Mesenchymal stem cell (in vitro differentiated cells and primary cell): Measurements from ENCODE around the gene PPP1R3F. TPM values are rescaled to one million over a fixed set of nuclear protein-coding genes. Genes with fewer than 3 reads are reported as not detected.
A peak's percentile ranks its signal among the peaks of the same experiment; 100 is the strongest.

Experiments
- DNase-seq: peaks from one replicate; pipeline ENCODE4 v3.0.0-alpha.2; 2013
- H2AFZ ChIP-seq: one replicate; pipeline ENCODE4 v1.6.1; 2013; ENCODE audit warnings: low read depth, mild to moderate bottlenecking, control low read depth, inconsistent platforms, low read length, moderate library complexity
- H2AK5ac ChIP-seq: 2 replicates; pipeline ENCODE4 v1.6.1; 2013; ENCODE audit warnings: low read length, moderate library complexity, mild to moderate bottlenecking, inconsistent platforms; ENCODE audit not compliant: severe bottlenecking
- H2BK120ac ChIP-seq: one replicate; pipeline ENCODE4 v1.6.1; 2013; ENCODE audit warnings: low read depth, mild to moderate bottlenecking, inconsistent platforms, low read length, moderate library complexity
- H2BK12ac ChIP-seq, 2 experiments: one replicate each; pipeline ENCODE4 v1.6.1; 2013; ENCODE audit warnings: inconsistent platforms in 2 of 2, low read length in 2 of 2, mild to moderate bottlenecking in 2 of 2, moderate library complexity in 2 of 2, control low read depth in 1 of 2
- H2BK15ac ChIP-seq: one replicate; pipeline ENCODE4 v1.6.1; 2013; ENCODE audit warnings: mild to moderate bottlenecking, low read depth, inconsistent platforms; ENCODE audit not compliant: poor library complexity, severe bottlenecking
- H2BK5ac ChIP-seq: 2 replicates; pipeline ENCODE4 v1.6.1; 2013; ENCODE audit warnings: low read depth, mild to moderate bottlenecking, low read length, control low read depth, inconsistent platforms; ENCODE audit not compliant: poor library complexity, severe bottlenecking
- H3K14ac ChIP-seq, 2 experiments: one replicate each; pipeline ENCODE4 v1.6.1; 2013; ENCODE audit warnings: inconsistent platforms in 2 of 2, low read length in 2 of 2, control low read depth in 1 of 2, mild to moderate bottlenecking in 1 of 2, moderate library complexity in 1 of 2
- H3K18ac ChIP-seq, 2 experiments: one replicate each; pipeline ENCODE4 v1.6.1; 2013; ENCODE audit warnings: inconsistent platforms in 2 of 2, low read length in 2 of 2, control low read depth in 1 of 2, low read depth in 1 of 2, mild to moderate bottlenecking in 1 of 2
- H3K23ac ChIP-seq, 2 experiments: one replicate each; pipeline ENCODE4 v1.6.1; 2013; ENCODE audit warnings: inconsistent platforms in 2 of 2, low read length in 2 of 2, mild to moderate bottlenecking in 2 of 2, moderate library complexity in 2 of 2, control low read depth in 1 of 2
- H3K27ac ChIP-seq: 2 replicates; pipeline ENCODE4 v1.5.1; 2013; ENCODE audit warnings: mild to moderate bottlenecking, moderate library complexity, low read length, control low read depth, inconsistent platforms; ENCODE audit not compliant: poor library complexity, severe bottlenecking
- H3K27me3 ChIP-seq, 2 experiments: 2 replicates each; pipeline versions ENCODE4 v1.6.1 to v1.7.0; 2013; ENCODE audit warnings: low read length in 2 of 2, mild to moderate bottlenecking in 2 of 2, moderate library complexity in 2 of 2, control low read depth in 1 of 2, inconsistent platforms in 1 of 2; ENCODE audit not compliant: control insufficient read depth in 1 of 2, insufficient read depth in 1 of 2
- H3K36me3 ChIP-seq, 2 experiments: 2 replicates each; pipeline versions ENCODE4 v1.6.1 to v1.7.0; 2013; ENCODE audit warnings: low read length in 2 of 2, control low read depth in 1 of 2, inconsistent platforms in 1 of 2, low read depth in 1 of 2, mild to moderate bottlenecking in 1 of 2; ENCODE audit not compliant: insufficient read depth in 2 of 2, control insufficient read depth in 1 of 2
- H3K4ac ChIP-seq, 2 experiments: one replicate each; pipeline ENCODE4 v1.6.1; 2013; ENCODE audit warnings: inconsistent platforms in 2 of 2, low read length in 2 of 2, mild to moderate bottlenecking in 2 of 2, moderate library complexity in 2 of 2, control low read depth in 1 of 2, low read depth in 1 of 2
- H3K4me1 ChIP-seq: 2 replicates; pipeline ENCODE4 v1.6.1; 2013; ENCODE audit warnings: low read depth, low read length, control low read depth; ENCODE audit not compliant: control insufficient read depth, insufficient read depth
- H3K4me2 ChIP-seq: 2 replicates; pipeline ENCODE4 v1.6.1; 2013; ENCODE audit warnings: low read length, mild to moderate bottlenecking, inconsistent platforms; ENCODE audit not compliant: poor library complexity, severe bottlenecking
- H3K4me3 ChIP-seq, 2 experiments: 2 replicates each; pipeline versions ENCODE4 v1.5.1 to v1.7.0; 2013; ENCODE audit warnings: low read length in 2 of 2, mild to moderate bottlenecking in 2 of 2, control low read depth in 1 of 2, low read depth in 1 of 2; ENCODE audit not compliant: insufficient read depth in 1 of 2
- H3K79me1 ChIP-seq: replicated peaks from 2 replicates; pipeline ENCODE4 v1.6.1; 2013; ENCODE audit warnings: mild to moderate bottlenecking, control low read depth, low read length, inconsistent platforms; ENCODE audit not compliant: poor library complexity, severe bottlenecking
- H3K9ac ChIP-seq: 2 replicates; pipeline ENCODE4 v1.7.0; 2013; ENCODE audit warnings: mild to moderate bottlenecking, low read length, moderate library complexity
- H3K9me3 ChIP-seq: 2 replicates; pipeline ENCODE4 v1.7.0; 2013; ENCODE audit warnings: mild to moderate bottlenecking, low read length; ENCODE audit not compliant: control insufficient read depth
- H4K8ac ChIP-seq: one replicate; pipeline ENCODE4 v1.6.1; 2013; ENCODE audit warnings: inconsistent platforms, mild to moderate bottlenecking, low read length, moderate library complexity
- H4K91ac ChIP-seq: one replicate; pipeline ENCODE4 v1.6.1; 2013; ENCODE audit warnings: mild to moderate bottlenecking, low read length, inconsistent platforms
- WGBS: methylation state at CpG from one replicate; pipeline ENCODE4 v1.1.7; 2013; ENCODE audit warnings: mixed read lengths; 5-methylcytosine and 5-hydroxymethylcytosine counted together
- polyA plus RNA-seq, 2 experiments: library from polyadenylated mRNA; stranded (reverse); fragments of 200-250 nt; gene quantifications; one replicate each; pipeline ENCODE4 v1.2.3, GENCODE V29; 2013

The PPP1R3F gene, protein sequence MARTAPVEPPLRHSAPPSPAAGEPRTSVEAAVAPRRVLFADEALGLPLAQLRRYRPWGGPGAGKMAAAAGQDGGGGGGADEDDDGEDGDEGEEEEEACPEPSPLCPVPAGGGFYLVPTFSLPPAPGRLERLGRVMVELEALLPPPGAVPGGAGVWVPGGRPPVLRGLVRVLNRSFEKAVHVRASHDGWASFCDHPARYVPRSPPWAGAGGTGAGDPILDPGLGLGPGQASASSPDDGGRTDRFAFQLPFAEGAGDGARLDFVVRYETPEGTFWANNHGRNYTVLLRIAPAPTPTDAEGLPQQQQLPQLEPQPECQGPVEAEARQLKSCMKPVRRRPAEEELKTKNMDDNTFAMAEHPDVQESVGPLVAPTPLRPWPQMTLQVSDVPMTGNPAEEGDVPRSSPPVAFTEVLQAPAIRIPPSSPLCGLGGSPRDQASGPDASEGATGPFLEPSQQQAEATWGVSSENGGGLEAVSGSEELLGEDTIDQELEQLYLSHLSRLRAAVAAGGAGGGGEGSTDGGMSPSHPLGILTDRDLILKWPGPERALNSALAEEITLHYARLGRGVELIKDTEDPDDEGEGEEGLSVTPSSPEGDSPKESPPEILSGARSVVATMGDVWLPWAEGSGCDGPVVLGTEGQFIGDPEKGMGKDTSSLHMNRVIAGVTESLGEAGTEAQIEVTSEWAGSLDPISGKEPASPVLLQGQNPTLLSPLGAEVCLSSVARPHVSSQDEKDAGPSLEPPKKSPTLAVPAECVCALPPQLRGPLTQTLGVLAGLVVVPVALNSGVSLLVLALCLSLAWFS
- 2.2 TPM for polyA plus RNA-seq (2013, experiment 1 of 2)
- 1.3 TPM for polyA plus RNA-seq (2013, experiment 2 of 2)

DNA sequence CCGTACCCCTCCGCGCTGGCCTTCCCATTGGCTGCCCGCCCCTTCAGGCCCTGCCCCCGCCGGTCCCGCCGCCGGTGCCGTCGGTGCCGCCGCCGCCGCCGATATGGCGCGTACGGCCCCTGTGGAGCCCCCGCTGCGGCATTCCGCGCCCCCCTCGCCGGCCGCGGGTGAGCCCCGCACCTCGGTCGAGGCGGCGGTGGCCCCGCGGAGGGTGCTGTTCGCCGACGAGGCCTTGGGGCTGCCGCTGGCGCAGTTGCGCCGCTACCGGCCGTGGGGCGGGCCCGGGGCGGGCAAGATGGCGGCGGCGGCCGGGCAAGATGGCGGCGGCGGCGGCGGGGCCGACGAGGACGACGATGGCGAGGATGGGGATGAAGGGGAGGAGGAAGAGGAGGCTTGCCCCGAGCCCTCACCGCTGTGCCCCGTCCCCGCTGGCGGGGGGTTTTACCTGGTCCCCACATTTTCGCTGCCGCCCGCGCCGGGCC lies at the start of gene PPP1R3F:
PPP1R3F (plus strand) TSS at position 27 of the 482 bp plus-strand sequence; CDS start at position 104, 77 bp downstream.
- Histone ChIP-seq H3K9ac (peak within 1 kb of the TSS; percentile 94), H3K4ac (peak within 1 kb of the TSS; percentile 60 to 95), H2AK5ac (no peak within 1 kb of the TSS), H3K27ac (peak within 1 kb of the TSS; percentile 94), H3K18ac (peak within 1 kb of the TSS; percentile 91 to 98), H3K9me3 (no peaks in the 10 kb centered on the region), H2BK5ac (peak within 1 kb of the TSS; percentile 94), H2BK15ac (peak within 1 kb of the TSS; percentile 90), H3K79me1 (peaks cover 6% of the 10 kb centered on the region), H3K36me3 (peaks cover 0 to 7% of the 10 kb centered on the region in 2 experiments), H2BK12ac (peak within 1 kb of the TSS in 1 of 2 experiments; percentile 47), H2AFZ (peak within 1 kb of the TSS; percentile 36), H4K8ac (peak within 1 kb of the TSS; percentile 96), H2BK120ac (peak within 1 kb of the TSS; percentile 73), H3K4me3 (peak within 1 kb of the TSS; percentile 82 to 86), H3K23ac (no peak within 1 kb of the TSS), H3K27me3 (peaks cover 0 to 7% of the 10 kb centered on the region in 2 experiments), H4K91ac (peak within 1 kb of the TSS; percentile 96), H3K4me1 (peaks cover 22% of the 10 kb centered on the region), H3K14ac (peak within 1 kb of the TSS in 1 of 2 experiments; percentile 81), H3K4me2 (peak within 1 kb of the TSS; percentile 68)
- no peak for DNase-seq
- 0% methylated on average over 9 of the region's 70 CpGs for WGBS

DNA sequence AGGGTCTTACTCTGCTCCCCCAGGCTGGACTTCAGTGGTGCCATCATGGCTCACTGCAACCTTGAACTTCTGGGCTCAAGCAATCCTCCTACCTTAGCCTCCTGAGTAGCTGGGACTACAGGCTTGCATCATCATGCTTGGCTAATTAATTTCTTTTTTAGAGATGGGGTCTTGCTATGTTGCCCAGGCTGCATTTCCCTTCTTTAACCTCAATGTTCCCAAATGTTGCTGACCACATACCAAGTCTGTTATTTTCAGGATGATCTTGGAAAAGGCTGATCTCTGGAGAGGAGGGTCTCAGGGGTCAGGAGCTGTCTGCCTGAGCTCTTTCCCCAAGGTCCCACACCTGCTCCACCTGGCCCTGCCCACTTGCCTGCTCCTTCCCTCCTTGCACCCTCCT lies 49.5 kb upstream of the PPP1R3F start:
- Histone ChIP-seq H3K79me1 (no peaks in the 10 kb centered on the region), H2BK5ac (no peak overlapping the region), H3K14ac (no peak overlapping the region), H2AK5ac (no peak overlapping the region), H4K91ac (no peak overlapping the region), H3K18ac (no peak overlapping the region), H3K4me2 (no peak overlapping the region), H3K27ac (no peak overlapping the region), H3K4me3 (no peak overlapping the region), H2BK120ac (no peak overlapping the region), H3K4me1 (no peaks in the 10 kb centered on the region), H3K36me3 (no peaks in the 10 kb centered on the region), H3K4ac (no peak overlapping the region), H3K9ac (no peak overlapping the region), H3K9me3 (no peaks in the 10 kb centered on the region), H2BK12ac (no peak overlapping the region), H4K8ac (no peak overlapping the region), H3K23ac (no peak overlapping the region), H2AFZ (no peak overlapping the region), H2BK15ac (no peak overlapping the region), H3K27me3 (peaks cover 0 to 54% of the 10 kb centered on the region in 2 experiments)
- DNase-seq, result no peak

DNA sequence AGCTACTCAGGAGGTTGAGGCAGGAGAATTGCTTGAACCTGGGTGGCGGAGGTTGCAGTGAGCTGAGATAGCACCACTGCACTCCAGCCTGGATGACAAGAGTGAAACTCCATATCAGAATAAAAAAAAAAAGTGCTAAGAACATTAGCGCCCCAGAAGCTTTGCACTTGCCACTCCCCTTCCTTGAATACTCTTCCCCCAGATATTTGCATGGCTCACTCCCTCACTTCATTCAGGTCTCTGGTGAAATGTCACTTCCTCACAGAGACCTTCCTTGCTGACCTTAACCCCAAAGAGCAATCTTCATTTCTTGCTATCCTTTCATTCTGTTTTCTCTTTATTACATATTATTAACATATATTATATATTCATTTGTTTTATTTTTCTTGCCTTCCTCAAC lies 47.7 kb upstream of the PPP1R3F start:
- H4K8ac ChIP-seq, result no peak overlapping the region
- H3K23ac ChIP-seq, result no peak overlapping the region
- H2BK15ac ChIP-seq, result no peak overlapping the region
- no peak overlapping the region for H3K18ac ChIP-seq
- H2AFZ ChIP-seq, result no peak overlapping the region
- no peak for DNase-seq
- H3K4me2 ChIP-seq, result no peak overlapping the region
- H3K4me3 ChIP-seq, result no peak overlapping the region
- no peak overlapping the region for H4K91ac ChIP-seq
- no peak overlapping the region for H2AK5ac ChIP-seq
- no peak overlapping the region for H3K14ac ChIP-seq
- no peak overlapping the region for H3K9ac ChIP-seq
- no peaks in the 10 kb centered on the region for H3K4me1 ChIP-seq
- no peaks in the 10 kb centered on the region for H3K79me1 ChIP-seq
- no peak overlapping the region for H3K27ac ChIP-seq
- no peaks in the 10 kb centered on the region for H3K9me3 ChIP-seq
- WGBS, result 95% methylated on average over 2 of the region's 2 CpGs
- peaks cover 0 to 48% of the 10 kb centered on the region in 2 experiments for H3K27me3 ChIP-seq
- H2BK12ac ChIP-seq, result no peak overlapping the region
- H2BK5ac ChIP-seq, result no peak overlapping the region
- H3K36me3 ChIP-seq, result no peaks in the 10 kb centered on the region
- H3K4ac ChIP-seq, result no peak overlapping the region
- H2BK120ac ChIP-seq, result no peak overlapping the region

DNA sequence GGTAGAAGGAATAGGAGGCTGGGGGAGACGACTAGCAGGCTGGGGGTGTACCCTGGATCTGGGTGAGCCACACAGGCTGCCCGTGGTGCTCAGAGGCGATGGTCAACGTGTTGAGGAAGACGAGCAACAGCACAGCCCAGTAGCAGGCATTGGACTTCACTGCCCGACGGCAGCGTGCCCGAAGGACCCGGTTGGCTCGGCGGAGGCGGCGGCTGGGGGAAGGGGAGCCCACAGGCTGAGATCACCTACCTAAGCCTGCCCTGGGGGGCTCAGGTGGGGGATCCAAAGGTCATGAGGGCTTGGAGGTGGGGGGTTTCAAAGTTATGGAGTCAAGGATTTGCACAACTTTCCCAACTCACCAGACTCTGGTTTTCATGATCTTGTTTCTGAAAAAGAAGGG lies 43.7 kb upstream of the PPP1R3F start:
- Histone ChIP-seq H4K8ac (no peak overlapping the region), H2AFZ (no peak overlapping the region), H2BK5ac (no peak overlapping the region), H3K36me3 (no peaks in the 10 kb centered on the region), H3K9me3 (no peaks in the 10 kb centered on the region), H3K27ac (no peak overlapping the region), H3K14ac (no peak overlapping the region), H4K91ac (no peak overlapping the region), H3K4me1 (peaks cover 5% of the 10 kb centered on the region), H3K27me3 (peaks cover 0 to 35% of the 10 kb centered on the region in 2 experiments), H2BK12ac (no peak overlapping the region), H2BK120ac (no peak overlapping the region), H2AK5ac (no peak overlapping the region), H3K4ac (no peak overlapping the region), H2BK15ac (no peak overlapping the region), H3K18ac (no peak overlapping the region), H3K23ac (no peak overlapping the region), H3K9ac (no peak overlapping the region), H3K4me3 (no peak overlapping the region), H3K79me1 (no peaks in the 10 kb centered on the region), H3K4me2 (no peak overlapping the region)
- no peak for DNase-seq
- 69% methylated on average over 12 of the region's 14 CpGs for WGBS
